AG04449 (cell line): ENCODE results near the gene EFTUD2.
"Not testable (repeated sequence)": the region's sequence is repeated elsewhere in the genome, so short reads cannot be mapped to it uniquely, and the experiment has no call there.

ENCODE experiments used
- CTCF ChIA-PET: fragments of 350-600 bp; formaldehyde crosslinking; extraction: SDS; loops from one replicate; lab custom pipeline; 2021; ENCODE audit warnings: antibody characterized with exemption; lab: Yijun Ruan, JAX
- POLR2A ChIA-PET: fragments of 400-600, 350-600 bp; formaldehyde crosslinking; extraction: SDS; loops from one replicate; lab custom pipeline; 2020; ENCODE audit warnings: antibody characterized with exemption, inconsistent platforms; lab: Yijun Ruan, JAX
- DNase-seq: peaks from one replicate; pipeline ENCODE4 v3.0.0-alpha.2; 2010; ENCODE audit warnings: low read depth, low spot score
- H3K4me3 ChIP-seq: 2 replicates; pipeline ENCODE4 v1.5.1; 2011; ENCODE audit warnings: low read depth, mild to moderate bottlenecking, control low read depth, low read length
- CTCF ChIP-seq: IDR thresholded peaks from one replicate; pipeline ENCODE4 v1.5.1; 2011; ENCODE audit warnings: mild to moderate bottlenecking, moderate library complexity, low read length, control low read depth, inconsistent platforms; ENCODE audit not compliant: insufficient read depth; ENCODE audit errors: missing control alignments

EFTUD2 gene

DNA sequence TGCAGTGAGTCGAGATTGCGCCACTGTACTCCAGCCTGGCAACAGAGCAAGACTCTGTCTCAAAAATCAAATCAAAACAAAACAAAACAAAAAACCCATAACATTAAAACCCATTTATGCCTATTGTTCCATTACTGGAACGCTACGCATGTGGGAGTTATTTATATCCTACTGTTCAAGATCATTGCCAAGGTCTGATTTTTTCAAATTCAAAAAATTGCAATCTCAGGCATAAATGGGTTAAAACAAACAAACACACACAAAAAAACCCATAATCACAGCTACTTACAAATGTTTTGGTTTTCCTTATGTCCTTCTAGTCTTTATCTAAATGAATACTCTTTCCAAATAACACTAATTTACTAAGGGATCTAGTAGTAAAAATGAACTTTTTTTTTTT, 87.0 kb downstream of the EFTUD2 start:
- no peak for DNase-seq
- POLR2A ChIA-PET, result no interaction called here
- CTCF ChIA-PET, result interaction anchor here (1.0 to 2.4 kb wide), 2 partner anchors 11 to 33 kb away, joined by 4 to 12 read pairs; no protein-coding TSS in a partner anchor
- TF ChIP-seq CTCF, result no peak
- no peak overlapping the region for H3K4me3 ChIP-seq

DNA sequence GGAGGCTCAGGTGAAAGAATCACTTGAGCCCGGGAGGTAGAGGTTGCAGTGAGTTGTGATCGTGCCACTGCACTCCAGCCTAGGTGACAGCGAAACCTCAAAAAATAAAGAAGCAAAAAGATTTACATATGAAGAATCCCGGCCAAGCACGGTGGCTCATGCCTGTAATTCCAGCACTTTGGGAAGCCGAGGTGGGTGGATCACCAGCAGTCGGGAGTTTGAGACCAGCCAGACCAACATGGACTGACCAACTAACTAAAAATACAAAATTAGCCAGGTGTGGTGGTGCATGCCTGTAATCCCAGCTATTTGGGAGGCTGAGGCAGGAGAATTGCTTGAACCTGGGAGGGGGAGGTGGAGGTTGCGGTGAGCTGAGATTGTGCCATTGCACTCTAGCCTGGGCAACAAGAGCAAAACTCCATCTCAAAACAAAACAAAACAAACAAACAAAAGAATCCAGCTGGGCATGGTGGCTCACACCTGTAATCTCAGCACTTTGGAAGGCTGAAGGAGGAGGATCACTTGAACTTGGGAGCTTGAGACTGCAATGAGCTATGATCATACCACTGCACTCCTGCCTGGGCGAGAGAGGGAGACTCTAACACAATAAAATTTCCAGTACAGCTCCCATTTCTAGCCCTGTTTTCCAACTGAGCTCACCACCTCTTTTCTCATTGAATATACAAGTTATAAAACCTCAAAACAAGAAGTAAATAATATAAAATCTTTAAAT, 90.4 kb downstream of the EFTUD2 start:
- DNase-seq, POLR2A ChIA-PET, H3K4me3 ChIP-seq: not testable (repeated sequence)
- CTCF ChIA-PET, result interaction anchor here (1.7 to 3.3 kb wide), 3 partner anchors 30 to 56 kb away, joined by 5 to 12 read pairs (median 8); no protein-coding TSS in a partner anchor

GRCh38 chr17:44808156-44808555, 91.1 kb downstream of the EFTUD2 start:
- CTCF ChIA-PET, result interaction anchor here (1.7 to 3.3 kb wide), 3 partner anchors 10 to 33 kb away, joined by 4 to 12 read pairs (median 5); no protein-coding TSS in a partner anchor
- DNase-seq, result no peak
- no peak for TF ChIP-seq CTCF
- no peak overlapping the region for H3K4me3 ChIP-seq
- POLR2A ChIA-PET, result interaction anchor here (0.7 kb wide), 1 partner anchor 18 kb away, joined by 3 read pairs; no protein-coding TSS in a partner anchor

DNA sequence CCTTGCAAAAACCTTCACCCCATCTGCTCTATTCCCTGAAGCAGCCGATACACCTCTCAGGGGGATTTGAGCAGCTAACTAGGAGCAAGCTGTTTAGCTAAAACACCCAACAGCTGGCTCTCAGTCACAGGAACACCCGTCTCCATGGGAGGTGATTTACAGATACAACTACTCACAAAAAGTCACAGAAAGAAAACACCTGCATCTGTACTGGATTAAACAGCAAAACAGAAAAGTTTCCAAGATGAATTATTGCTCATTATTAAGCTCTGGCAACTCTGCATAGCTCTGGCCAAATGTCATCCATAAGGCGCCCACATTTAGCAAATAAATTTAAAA, 91.5 kb downstream of the EFTUD2 start:
- no peak for DNase-seq
- POLR2A ChIA-PET, result interaction anchor here (0.7 kb wide), 1 partner anchor 19 kb away, joined by 3 read pairs; no protein-coding TSS in a partner anchor
- no peak overlapping the region for H3K4me3 ChIP-seq
- CTCF ChIA-PET, result interaction anchor here (1.7 to 3.3 kb wide), 3 partner anchors 10 to 33 kb away, joined by 4 to 12 read pairs (median 5); no protein-coding TSS in a partner anchor
- TF ChIP-seq CTCF, result no peak

- POLR2A ChIA-PET, result no interaction called here
- no peak for DNase-seq
- no peak for TF ChIP-seq CTCF
- no peak overlapping the region for H3K4me3 ChIP-seq
- CTCF ChIA-PET, result interaction anchor here (1.8 to 13.7 kb wide), 3 partner anchors 9 to 28 kb away, joined by 4 to 180 read pairs (median 12); no protein-coding TSS in a partner anchor
Observed at GRCh38 chr17:44807093-44807816, 92.0 kb downstream of the EFTUD2 start.

GRCh38 chr17:44804302-44805089, 94.7 kb downstream of the EFTUD2 start:
- no peak overlapping the region for H3K4me3 ChIP-seq
- ChIA-PET CTCF (interaction anchor here (1.1 to 13.7 kb wide), 2 partner anchors 24 to 40 kb away, joined by 4 to 180 read pairs; no protein-coding TSS in a partner anchor), POLR2A (no interaction called here)
- no peak for TF ChIP-seq CTCF
- no peak for DNase-seq
